ENCODE measurements around the gene SPATA16.
"Not testable (repeated sequence)": the region's sequence is repeated elsewhere in the genome, so short reads cannot be mapped to it uniquely, and the experiment has no call there.

SPATA16 gene

GRCh38 chr3:172946061-172946460 lies 195.0 kb downstream of the SPATA16 start:
- DNase-seq (ENCODE audit: low spot score) = no peak

DNA sequence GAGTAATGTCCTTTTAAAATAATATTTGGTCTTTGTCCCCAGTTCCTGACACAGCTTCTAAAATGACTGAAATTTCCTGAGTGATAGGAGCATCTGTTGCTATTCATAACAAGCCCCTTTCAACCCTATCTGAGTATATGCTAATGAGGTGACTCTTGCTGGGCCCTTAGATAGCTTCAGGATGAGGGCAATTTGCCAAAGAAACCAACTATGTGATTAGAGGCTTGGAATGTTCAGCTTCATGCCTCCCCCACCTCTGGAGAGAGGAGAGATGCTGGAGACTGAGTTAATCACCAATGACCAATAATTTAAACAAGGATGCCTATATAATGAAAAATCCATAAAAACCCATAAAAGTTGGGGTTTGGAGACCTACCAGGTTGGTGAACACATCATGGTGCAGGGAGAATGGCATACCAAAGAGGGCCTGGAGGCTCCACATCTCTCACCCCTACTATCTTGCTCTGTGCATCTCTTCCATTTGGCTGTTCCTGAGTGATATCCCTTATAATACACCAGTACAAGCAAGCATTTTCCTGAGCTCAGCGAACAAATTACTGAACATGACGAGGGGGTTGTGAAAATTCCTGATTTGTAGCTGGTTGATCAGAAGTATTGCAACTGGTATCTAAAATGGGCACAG lies 201.3 kb downstream of the SPATA16 start:
- no peak for DNase-seq (ENCODE audit: low spot score)

DNA sequence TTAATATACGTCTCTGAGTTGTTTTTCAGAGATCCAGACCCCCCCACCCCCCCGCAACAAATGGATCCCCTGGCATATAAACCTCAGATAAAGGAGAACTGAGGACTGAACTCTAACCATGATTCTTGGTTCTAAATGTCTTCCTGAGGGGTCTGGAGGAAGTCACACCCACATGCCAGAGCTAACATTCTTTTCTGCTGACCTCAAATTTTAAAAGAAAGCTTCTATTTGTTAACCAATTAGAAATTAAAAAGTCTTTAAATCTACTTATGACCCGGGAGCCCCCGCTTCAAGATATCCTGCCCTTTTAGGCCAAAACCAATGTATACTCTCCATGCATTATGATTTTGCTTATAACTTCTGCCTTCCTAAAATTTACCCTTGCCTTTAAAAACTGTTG lies 202.2 kb downstream of the SPATA16 start:
- no peak for DNase-seq (ENCODE audit: low spot score)

DNA sequence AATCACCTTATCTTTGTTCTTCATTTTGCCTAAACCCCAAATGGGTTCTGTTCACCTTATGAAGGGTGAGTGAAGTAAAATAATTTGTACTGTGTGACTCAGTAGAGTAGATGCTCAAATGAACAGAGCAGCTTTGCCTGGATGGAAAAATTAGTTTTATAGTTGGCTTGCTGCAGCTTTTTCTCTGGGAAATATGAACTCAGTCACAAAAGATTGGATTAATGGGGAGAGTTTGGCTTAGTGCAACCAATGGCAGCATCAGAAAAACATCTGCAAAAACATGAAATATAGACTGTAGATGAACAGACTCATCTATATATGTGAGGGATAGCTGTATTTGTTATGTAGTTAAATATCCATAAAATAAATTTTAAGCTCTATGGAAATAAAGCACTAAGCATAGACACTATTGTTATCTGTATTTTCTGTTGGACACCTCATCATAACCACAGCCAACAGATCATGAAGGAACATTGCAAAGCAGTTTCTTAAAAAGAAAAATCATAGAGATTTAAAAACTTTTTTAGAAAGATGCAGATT lies 209.2 kb downstream of the SPATA16 start:
- no peak for DNase-seq (ENCODE audit: low spot score)

GRCh38 chr3:172929451-172929850 lies 211.6 kb downstream of the SPATA16 start:
- no peak for DNase-seq (ENCODE audit: low spot score)

DNA sequence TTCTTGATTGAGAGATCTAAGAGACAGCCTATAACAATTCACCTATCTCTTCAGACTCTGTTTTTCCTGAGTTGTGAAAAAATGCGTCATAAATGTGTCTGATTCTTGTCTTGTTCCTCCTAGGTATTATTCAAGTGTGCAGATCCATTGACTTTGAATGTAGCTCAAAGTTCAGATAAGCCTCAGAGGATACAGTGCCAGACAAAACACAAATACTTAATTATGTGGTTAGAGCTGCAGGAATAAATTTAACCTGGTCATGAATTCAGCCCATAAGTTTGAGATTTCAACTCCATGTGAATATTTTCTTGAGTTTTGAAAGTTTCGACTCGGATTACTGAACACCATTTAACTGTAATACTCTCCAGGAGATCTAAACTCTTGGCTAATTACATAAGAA lies 216.5 kb downstream of the SPATA16 start:
- no peak for DNase-seq (ENCODE audit: low spot score)

DNA sequence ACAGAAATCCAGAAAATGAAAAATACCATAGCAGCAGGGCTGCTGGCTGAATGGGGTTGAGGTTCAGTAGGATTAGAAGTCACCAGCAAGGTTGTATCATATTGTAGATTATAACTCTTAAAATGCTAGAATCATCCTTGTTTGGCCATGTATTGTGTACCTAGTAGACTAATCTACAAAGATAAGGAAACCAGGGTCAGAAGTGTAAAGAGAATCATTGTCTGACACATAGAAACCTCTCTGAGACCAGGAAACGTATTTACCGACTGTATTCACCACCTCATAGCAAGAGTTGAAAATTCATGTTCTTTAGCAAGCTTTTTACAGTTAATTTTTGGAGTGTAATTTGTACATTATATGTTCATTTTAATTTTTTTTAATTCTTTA lies 221.7 kb downstream of the SPATA16 start:
- no peak for DNase-seq (ENCODE audit: low spot score)

DNA sequence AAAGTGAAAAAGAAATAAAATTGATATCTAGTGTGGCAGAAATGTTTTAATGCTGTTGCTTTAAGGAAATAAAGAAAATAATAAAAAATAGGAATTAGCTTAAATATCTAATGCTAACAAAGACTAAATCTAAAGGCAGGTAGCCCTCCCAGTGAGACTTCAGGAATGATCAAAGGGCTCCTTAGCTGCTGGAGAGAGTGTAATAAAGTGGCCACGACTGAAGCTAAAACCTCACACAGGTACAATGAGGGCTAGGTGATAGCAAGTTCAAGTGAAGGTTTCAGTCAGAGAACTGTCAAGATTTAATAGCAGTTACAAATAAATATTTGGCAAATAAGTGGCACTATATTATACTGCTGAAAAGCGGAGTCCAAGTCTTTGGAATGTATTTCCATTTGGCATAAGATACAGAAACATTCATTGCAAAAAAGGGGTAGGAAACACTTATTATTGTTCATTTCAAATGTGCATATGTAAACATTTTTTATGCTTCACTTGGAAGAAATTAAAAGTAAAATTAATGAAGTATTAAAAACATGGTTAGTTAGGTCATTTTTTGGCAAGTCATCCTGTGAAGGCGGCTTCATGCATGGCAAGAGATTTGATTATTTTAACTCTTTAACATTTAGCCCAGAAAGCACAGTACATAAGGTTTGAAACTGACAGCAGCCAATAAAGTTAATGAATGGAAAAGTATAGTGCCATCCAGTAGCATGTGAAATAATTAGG lies 222.3 kb downstream of the SPATA16 start:
- no peak for DNase-seq (ENCODE audit: low spot score)

GRCh38 chr3:172918165-172918564 lies 222.9 kb downstream of the SPATA16 start:
- DNase-seq (ENCODE audit: low spot score) = peak; percentile 3

- DNase-seq (ENCODE audit: low spot score) = no peak
Measured at GRCh38 chr3:172915911-172916514, 225.0 kb downstream of the SPATA16 start.

GRCh38 chr3:172914854-172915253 lies 226.2 kb downstream of the SPATA16 start:
- no peak for DNase-seq (ENCODE audit: low spot score)

DNA sequence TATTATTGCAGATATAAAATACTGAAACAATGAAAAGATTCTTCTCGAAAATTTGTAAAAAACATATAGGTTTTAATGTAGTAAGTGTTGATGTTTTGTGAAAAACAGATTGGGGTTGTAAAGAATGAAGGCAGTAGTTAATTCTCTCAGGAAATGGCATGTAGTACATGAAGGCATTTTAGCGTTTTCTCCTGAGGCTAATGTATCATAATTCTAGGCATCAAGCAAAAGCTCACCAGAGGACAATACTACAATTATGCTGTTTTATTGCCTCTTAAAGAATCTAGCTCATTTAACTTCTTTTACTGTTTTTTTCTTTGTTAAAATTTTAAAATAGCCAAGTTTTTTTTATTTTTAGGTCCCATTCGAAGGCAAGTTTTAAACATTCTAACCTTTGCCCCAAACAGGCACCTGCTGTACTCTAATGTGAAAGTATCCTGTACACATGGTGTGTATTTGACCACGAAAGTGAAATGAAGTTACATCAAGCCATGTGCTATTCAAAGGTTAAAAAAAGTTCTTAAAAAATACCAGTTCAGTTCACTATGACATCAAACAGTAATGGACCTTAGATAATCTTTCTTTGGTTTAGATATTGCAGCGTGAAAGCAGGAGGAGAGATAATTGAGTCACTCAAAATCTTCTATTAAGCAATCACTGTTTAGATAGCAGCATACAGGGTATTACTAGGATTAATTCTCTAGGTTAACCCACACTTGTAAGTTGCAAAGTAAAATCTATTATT lies 227.0 kb downstream of the SPATA16 start:
- DNase-seq (ENCODE audit: low spot score) = no peak

DNA sequence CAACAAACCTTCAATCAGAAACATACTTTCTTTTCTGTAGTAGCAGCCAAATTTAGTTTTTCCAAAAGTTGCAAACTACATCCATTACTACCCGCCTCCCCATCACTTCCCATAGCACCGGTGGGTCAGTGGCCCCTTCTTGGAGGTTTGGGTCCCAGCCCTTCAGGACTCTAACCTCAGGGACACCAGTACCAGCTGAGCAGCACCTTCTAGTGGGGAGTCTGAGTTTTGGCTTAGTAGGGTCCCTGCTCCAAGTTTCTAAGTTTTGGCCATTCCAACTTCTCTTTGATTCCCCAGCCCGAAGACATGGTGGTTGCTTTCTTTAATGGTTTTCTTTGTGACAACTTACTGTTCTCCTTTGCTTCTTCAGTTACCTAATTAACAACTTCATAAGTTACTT lies 229.9 kb downstream of the SPATA16 start:
- DNase-seq (ENCODE audit: low spot score) = no peak

GRCh38 chr3:172908771-172909270 lies 232.2 kb downstream of the SPATA16 start:
- DNase-seq (ENCODE audit: low spot score) = no peak

DNA sequence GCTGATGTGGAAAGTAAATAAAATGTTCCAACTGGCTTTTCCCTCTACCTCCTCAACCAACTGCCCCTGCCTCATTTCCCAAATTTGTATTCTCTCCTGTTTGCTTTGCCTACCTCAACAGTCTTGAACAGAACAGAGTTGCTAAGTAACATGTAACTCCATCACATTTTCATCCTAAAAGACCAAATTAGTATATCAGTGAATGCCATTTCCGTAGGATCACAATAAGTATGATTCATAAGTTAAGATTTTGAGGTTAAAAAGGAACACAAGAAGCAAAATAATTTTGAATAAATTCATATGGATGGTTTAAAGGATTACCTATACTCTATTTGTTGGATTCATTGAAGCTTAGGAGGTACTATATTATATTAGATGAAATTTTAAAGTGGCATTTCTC lies 235.6 kb downstream of the SPATA16 start:
- no peak for DNase-seq (ENCODE audit: low spot score)

DNA sequence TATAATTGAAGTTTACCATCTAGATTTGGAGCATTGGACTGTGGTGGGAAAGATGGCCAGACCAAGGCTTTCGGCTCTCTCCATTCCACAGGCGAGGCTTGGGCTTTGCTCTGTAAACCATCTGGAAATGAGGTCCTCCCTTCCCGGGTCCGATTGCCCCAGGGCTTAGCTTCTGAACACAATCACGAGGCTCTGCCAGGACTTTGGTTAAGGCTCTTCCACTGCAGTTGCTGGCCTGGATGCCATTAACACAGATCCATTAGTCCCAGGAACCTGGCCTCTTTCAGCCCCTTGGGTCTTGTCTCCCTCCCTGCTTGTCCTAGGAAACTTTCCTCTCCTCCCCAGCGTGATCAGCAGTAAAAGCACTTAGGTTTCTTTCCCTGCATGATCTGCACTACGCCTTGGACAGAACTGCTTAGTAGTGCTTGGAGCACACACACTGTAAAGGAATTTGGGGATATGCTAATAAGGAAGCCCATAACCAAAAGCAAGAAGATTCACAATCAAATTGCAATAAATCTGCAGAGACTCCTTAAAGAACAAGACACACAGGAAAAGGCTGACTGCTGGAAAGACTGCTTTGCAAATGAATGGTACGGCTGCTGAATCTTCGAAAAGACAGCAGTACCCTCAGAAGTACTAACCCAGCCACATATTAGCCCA lies 236.2 kb downstream of the SPATA16 start:
- DNase-seq (ENCODE audit: low spot score) = no peak

GRCh38 chr3:172903642-172904320 lies 237.3 kb downstream of the SPATA16 start:
- DNase-seq (ENCODE audit: low spot score) = no peak

GRCh38 chr3:172892158-172892557 lies 248.9 kb downstream of the SPATA16 start:
- no peak for DNase-seq (ENCODE audit: low spot score)

DNA sequence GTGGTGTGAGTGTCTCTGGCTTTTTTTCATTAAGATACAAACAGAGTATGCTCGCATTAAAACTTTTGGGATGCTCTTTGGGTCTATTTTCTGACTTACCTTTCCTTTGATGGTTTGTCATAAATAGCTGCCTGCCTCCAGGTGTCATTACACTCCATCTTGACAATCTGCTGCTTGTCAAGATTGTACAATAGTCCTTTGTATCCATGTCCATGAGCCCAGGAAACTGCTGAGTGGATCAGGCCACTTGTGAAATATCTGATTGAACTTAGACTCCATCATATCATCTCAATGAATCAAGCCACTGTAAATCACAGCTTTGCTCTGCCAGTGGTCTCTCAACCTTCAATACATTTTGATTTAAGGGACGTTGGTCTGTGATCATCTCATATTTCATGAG lies 255.3 kb downstream of the SPATA16 start:
- no peak for DNase-seq (ENCODE audit: low spot score)

DNA sequence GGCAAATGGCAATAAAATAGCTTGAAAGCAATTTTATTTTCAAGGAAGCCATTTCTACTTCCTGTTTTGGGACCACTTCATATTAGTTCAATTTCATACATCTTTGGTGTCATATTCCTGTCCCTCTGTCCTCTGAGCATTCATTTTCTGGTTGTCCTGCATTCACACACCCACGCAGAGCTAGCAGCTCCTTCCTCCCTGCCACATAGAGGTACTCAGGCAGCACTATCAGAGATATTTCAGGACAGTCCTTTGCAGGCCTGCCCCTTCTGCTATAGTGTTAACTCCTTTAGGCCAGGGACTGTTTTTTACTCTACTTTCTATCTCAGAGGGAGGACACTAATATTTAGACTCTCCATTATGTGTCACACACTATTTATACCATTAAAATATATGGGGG lies 258.5 kb downstream of the SPATA16 start:
- no peak for DNase-seq (ENCODE audit: low spot score)

- not testable (repeated sequence) for DNase-seq (ENCODE audit: low spot score)
Measured at GRCh38 chr3:172879381-172879780, 261.7 kb downstream of the SPATA16 start.

Measured in AG08396 (cell line).